OCI-LY1 (cell line): Measurements from ENCODE around the gene PRRC2A.

Source experiments
- H2AFZ ChIP-seq: fragments of 200-600 bp; sonication (generic), shearing (Covaris generic); 2 replicates; pipeline ENCODE4 v1.6.0; 2014; ENCODE audit warnings: antibody characterized with exemption, mild to moderate bottlenecking, low read length
- H3F3A ChIP-seq: fragments of 200-600 bp; sonication (generic), shearing (Covaris generic); 2 replicates; pipeline ENCODE4 v1.6.0; 2014; ENCODE audit warnings: mild to moderate bottlenecking, antibody characterized with exemption, low read length, moderate library complexity; ENCODE audit not compliant: insufficient read depth
- H3K27ac ChIP-seq: fragments of 200-600 bp; sonication (generic); 2 replicates; pipeline ENCODE4 v1.5.1; 2014; ENCODE audit warnings: low read length, mixed run types, mild to moderate bottlenecking, low read depth; ENCODE audit not compliant: poor library complexity, severe bottlenecking
- H3K27me3 ChIP-seq: fragments of 200-600 bp; sonication (generic); 2 replicates; pipeline ENCODE4 v1.6.0; 2014; ENCODE audit warnings: antibody characterized with exemption, mild to moderate bottlenecking, low read length, moderate library complexity; ENCODE audit not compliant: insufficient read depth
- H3K36me3 ChIP-seq: fragments of 200-600 bp; sonication (generic); 2 replicates; pipeline ENCODE4 v1.6.1; 2014; ENCODE audit warnings: mild to moderate bottlenecking, antibody characterized with exemption, low read length, moderate library complexity, mixed read lengths; ENCODE audit not compliant: insufficient read depth
- H3K4me1 ChIP-seq: fragments of 200-600 bp; sonication (generic); 2 replicates; pipeline ENCODE4 v1.5.1; 2014; ENCODE audit warnings: mild to moderate bottlenecking, low read length, moderate library complexity; ENCODE audit not compliant: insufficient read depth, severe bottlenecking
- H3K4me2 ChIP-seq: fragments of 200-600 bp; sonication (generic), shearing (Covaris generic); 2 replicates; pipeline ENCODE4 v1.6.1; 2014; ENCODE audit warnings: low read length
- H3K4me3 ChIP-seq: fragments of 200-600 bp; sonication (generic); 2 replicates; pipeline ENCODE4 v1.5.1; 2014; ENCODE audit warnings: low read length, low read depth, mild to moderate bottlenecking, mixed read lengths; ENCODE audit not compliant: poor library complexity, severe bottlenecking
- H3K79me2 ChIP-seq: fragments of 200-600 bp; shearing (Covaris generic); 2 replicates; pipeline ENCODE4 v1.6.1; 2016; ENCODE audit warnings: mixed run types, low read length, mixed read lengths; ENCODE audit not compliant: insufficient read depth
- H3K9ac ChIP-seq: fragments of 200-600 bp; sonication (generic), shearing (Covaris generic); 2 replicates; pipeline ENCODE4 v1.6.1; 2014; ENCODE audit warnings: mild to moderate bottlenecking, low read length, mixed read lengths
- H3K9me2 ChIP-seq: fragments of 200-600 bp; sonication (generic), shearing (Covaris generic); 2 replicates; pipeline ENCODE4 v1.6.1; 2014; ENCODE audit warnings: low read depth, mild to moderate bottlenecking, low read length, mixed read lengths
- H3K9me3 ChIP-seq: fragments of 200-600 bp; shearing (Covaris generic); 2 replicates; pipeline ENCODE4 v1.6.1; 2014; ENCODE audit warnings: low read length, mixed read lengths
- H4K20me1 ChIP-seq: fragments of 200-600 bp; sonication (generic), shearing (Covaris generic); 2 replicates; pipeline ENCODE4 v1.6.0; 2016; ENCODE audit warnings: mild to moderate bottlenecking, low read length; ENCODE audit not compliant: insufficient read depth
- CTCF ChIP-seq: fragments of 200-600 bp; sonication (generic), shearing (Covaris generic); IDR thresholded peaks from 2 replicates; pipeline ENCODE4 v1.5.1; 2017; ENCODE audit warnings: mild to moderate bottlenecking, antibody characterized with exemption, low read length, moderate library complexity, mixed read lengths
- EZH2 ChIP-seq: fragments of 200-600 bp; sonication (generic), shearing (Covaris generic); IDR thresholded peaks from 2 replicates; pipeline ENCODE4 v1.8.0; 2017; ENCODE audit warnings: borderline replicate concordance, mixed run types, mild to moderate bottlenecking, antibody characterized with exemption, low read length, moderate library complexity, mixed read lengths

The PRRC2A gene

GRCh38 chr6:31687321-31687720, 66.8 kb downstream of the PRRC2A start:
- H2AFZ ChIP-seq, result no peak overlapping the region
- TF ChIP-seq EZH2, result no peak
- TF ChIP-seq CTCF, result no peak
- no peak overlapping the region for H3K4me2 ChIP-seq
- H3K27ac ChIP-seq, result no peak overlapping the region
- H4K20me1 ChIP-seq, result no peaks in the 10 kb centered on the region
- peaks cover 8% of the 10 kb centered on the region for H3K4me1 ChIP-seq
- H3K36me3 ChIP-seq, result peaks cover 49% of the 10 kb centered on the region
- no peaks in the 10 kb centered on the region for H3K79me2 ChIP-seq
- no peaks in the 10 kb centered on the region for H3K9me3 ChIP-seq
- no peak overlapping the region for H3K9ac ChIP-seq
- no peaks in the 10 kb centered on the region for H3K9me2 ChIP-seq
- H3K4me3 ChIP-seq, result no peak overlapping the region
- H3F3A ChIP-seq, result no peaks in the 10 kb centered on the region
- H3K27me3 ChIP-seq, result no peaks in the 10 kb centered on the region
